CMK (cell line): ENCODE measurements around the gene RASL10A.

Experiments
- DNase-seq: peaks from one replicate; pipeline ENCODE4 v3.0.0-alpha.2; 2010; ENCODE audit warnings: low read depth

RASL10A gene

GRCh38 chr22:29338398-29338797 lies 22.9 kb upstream of the RASL10A start:
- DNase-seq, result no peak

- no peak for DNase-seq
Observed at GRCh38 chr22:29337631-29338284, 22.3 kb upstream of the RASL10A start.

- no peak for DNase-seq
Observed at GRCh38 chr22:29336751-29337490, 21.4 kb upstream of the RASL10A start.

GRCh38 chr22:29335656-29336055 lies 20.2 kb upstream of the RASL10A start:
- DNase-seq, result no peak

- no peak for DNase-seq
Observed at GRCh38 chr22:29334696-29335344, 19.3 kb upstream of the RASL10A start.

GRCh38 chr22:29334148-29334547 lies 18.7 kb upstream of the RASL10A start:
- no peak for DNase-seq

GRCh38 chr22:29332886-29333496 lies 17.5 kb upstream of the RASL10A start:
- DNase-seq, result no peak

GRCh38 chr22:29331658-29332300 lies 16.3 kb upstream of the RASL10A start:
- no peak for DNase-seq

GRCh38 chr22:29331213-29331612 lies 15.7 kb upstream of the RASL10A start:
- no peak for DNase-seq

- DNase-seq, result no peak
Observed at GRCh38 chr22:29330753-29331152, 15.3 kb upstream of the RASL10A start.

- DNase-seq, result no peak
Observed at GRCh38 chr22:29330291-29330690, 14.8 kb upstream of the RASL10A start.

- no peak for DNase-seq
Observed at GRCh38 chr22:29329581-29329980, 14.1 kb upstream of the RASL10A start.

- no peak for DNase-seq
Observed at GRCh38 chr22:29328566-29329500, 13.3 kb upstream of the RASL10A start.

GRCh38 chr22:29328055-29328454 lies 12.6 kb upstream of the RASL10A start:
- no peak for DNase-seq

GRCh38 chr22:29327089-29327764 lies 11.7 kb upstream of the RASL10A start:
- no peak for DNase-seq

GRCh38 chr22:29326481-29326880 lies 11.0 kb upstream of the RASL10A start:
- no peak for DNase-seq

- DNase-seq, result no peak
Observed at GRCh38 chr22:29325785-29326315, 10.4 kb upstream of the RASL10A start.

GRCh38 chr22:29325356-29325755 lies 9.9 kb upstream of the RASL10A start:
- DNase-seq, result no peak

GRCh38 chr22:29323641-29324040 lies 8.1 kb upstream of the RASL10A start:
- DNase-seq, result no peak

- no peak for DNase-seq
Observed at GRCh38 chr22:29320546-29320945, 5.0 kb upstream of the RASL10A start.
